Stimulated activated CD8-positive, alpha-beta memory T cell treated with anti-CD3 and anti-CD28 coated beads, Interleukin-7, amount 100 ng/mL, for 24 hours (primary cell): ENCODE results near the gene ARMC6.
A peak's percentile ranks its signal among the peaks of the same experiment; 100 is the strongest.

Source experiments
- DNase-seq: peaks from one replicate; pipeline ENCODE4 v3.0.0-alpha.2; 2020; ENCODE audit warnings: low read depth

The ARMC6 gene

GRCh38 chr19:19054315-19054938, 21.0 kb downstream of the ARMC6 start:
- DNase-seq: no peak

GRCh38 chr19:19054939-19055440, 21.6 kb downstream of the ARMC6 start:
- no peak for DNase-seq

GRCh38 chr19:19055701-19056100, 22.3 kb downstream of the ARMC6 start:
- no peak for DNase-seq

GRCh38 chr19:19056636-19057275, 23.4 kb downstream of the ARMC6 start:
- DNase-seq: no peak

GRCh38 chr19:19057317-19057716, 23.9 kb downstream of the ARMC6 start:
- no peak for DNase-seq

- no peak for DNase-seq
These were observed 24.3 kb downstream of the ARMC6 start for GRCh38 chr19:19057720-19058119.

GRCh38 chr19:19059018-19059836, 25.8 kb downstream of the ARMC6 start:
- no peak for DNase-seq

- no peak for DNase-seq
These were observed 26.6 kb downstream of the ARMC6 start for GRCh38 chr19:19059837-19060611.

- no peak for DNase-seq
These were observed 28.1 kb downstream of the ARMC6 start for GRCh38 chr19:19061506-19061905.

GRCh38 chr19:19062454-19063182, 29.2 kb downstream of the ARMC6 start:
- DNase-seq: no peak

- DNase-seq: peak; percentile 97
These were observed 30.0 kb downstream of the ARMC6 start, which contains the start of gene SLC25A42 for GRCh38 chr19:19063183-19064097. Gene SLC25A42, plus strand, starts transcription at chr19:19063994. Its CDS starts 32,131 bp downstream, at chr19:19096125.

- no peak for DNase-seq
These were observed 30.8 kb downstream of the ARMC6 start for GRCh38 chr19:19064098-19064722.

GRCh38 chr19:19064811-19065745, 31.7 kb downstream of the ARMC6 start:
- DNase-seq: no peak

- no peak for DNase-seq
These were observed 34.1 kb downstream of the ARMC6 start for GRCh38 chr19:19067276-19068072.

- no peak for DNase-seq
These were observed 35.6 kb downstream of the ARMC6 start for GRCh38 chr19:19068659-19069654.

- no peak for DNase-seq
These were observed 38.5 kb downstream of the ARMC6 start for GRCh38 chr19:19071897-19072296.
